Omental fat pad (tissue), 4 donors: ENCODE data around the gene TOM1L2. TPM values are rescaled to one million over a fixed set of nuclear protein-coding genes. Genes with fewer than 3 reads are reported as not detected.
A peak's percentile ranks its signal among the peaks of the same experiment; 100 is the strongest.

Experiments
- ATAC-seq: fragments of 150-250 bp; one replicate; pipeline ENCODE4 v1.9.1; 2016; ENCODE audit warnings: mild to moderate bottlenecking, moderate library complexity; ENCODE audit not compliant: low FRiP score
- DNase-seq: peaks from one replicate; pipeline ENCODE4 v3.0.0-alpha.2; 2019; ENCODE audit warnings: low spot score
- total RNA-seq, 4 donors: library from RNA; depleted of rRNA; stranded (reverse); fragments of >200 nt; gene quantifications; one replicate each; pipeline ENCODE4 v1.1.0, GENCODE V29; 2016
- TF ChIP-seq, protein P1 (sequence below), 3 donors: fragments of 450-650 bp; IDR thresholded peaks; one replicate each; pipeline ENCODE4 v1.5.1; 2016 to 2017; ENCODE audit warnings: antibody characterized with exemption in 3 of 3, mild to moderate bottlenecking in 3 of 3, moderate library complexity in 2 of 3

TOM1L2 gene
- total RNA-seq, 4 donors from 2014 or later: 25.9 to 30.3 (median 27.6) TPM

GRCh38 chr17:17938388-17939107 lies 33.7 kb downstream of the TOM1L2 start:
- TF ChIP-seq, protein P1, sequence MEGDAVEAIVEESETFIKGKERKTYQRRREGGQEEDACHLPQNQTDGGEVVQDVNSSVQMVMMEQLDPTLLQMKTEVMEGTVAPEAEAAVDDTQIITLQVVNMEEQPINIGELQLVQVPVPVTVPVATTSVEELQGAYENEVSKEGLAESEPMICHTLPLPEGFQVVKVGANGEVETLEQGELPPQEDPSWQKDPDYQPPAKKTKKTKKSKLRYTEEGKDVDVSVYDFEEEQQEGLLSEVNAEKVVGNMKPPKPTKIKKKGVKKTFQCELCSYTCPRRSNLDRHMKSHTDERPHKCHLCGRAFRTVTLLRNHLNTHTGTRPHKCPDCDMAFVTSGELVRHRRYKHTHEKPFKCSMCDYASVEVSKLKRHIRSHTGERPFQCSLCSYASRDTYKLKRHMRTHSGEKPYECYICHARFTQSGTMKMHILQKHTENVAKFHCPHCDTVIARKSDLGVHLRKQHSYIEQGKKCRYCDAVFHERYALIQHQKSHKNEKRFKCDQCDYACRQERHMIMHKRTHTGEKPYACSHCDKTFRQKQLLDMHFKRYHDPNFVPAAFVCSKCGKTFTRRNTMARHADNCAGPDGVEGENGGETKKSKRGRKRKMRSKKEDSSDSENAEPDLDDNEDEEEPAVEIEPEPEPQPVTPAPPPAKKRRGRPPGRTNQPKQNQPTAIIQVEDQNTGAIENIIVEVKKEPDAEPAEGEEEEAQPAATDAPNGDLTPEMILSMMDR (IDR thresholded peaks at IDR 0.05): no peak
- ATAC-seq (no peak), DNase-seq (no peak)

GRCh38 chr17:17937958-17938357 lies 34.2 kb downstream of the TOM1L2 start:
- DNase-seq (no peak), ATAC-seq (no peak)
- TF ChIP-seq, protein P1 (IDR thresholded peaks at IDR 0.05): no peak

DNA sequence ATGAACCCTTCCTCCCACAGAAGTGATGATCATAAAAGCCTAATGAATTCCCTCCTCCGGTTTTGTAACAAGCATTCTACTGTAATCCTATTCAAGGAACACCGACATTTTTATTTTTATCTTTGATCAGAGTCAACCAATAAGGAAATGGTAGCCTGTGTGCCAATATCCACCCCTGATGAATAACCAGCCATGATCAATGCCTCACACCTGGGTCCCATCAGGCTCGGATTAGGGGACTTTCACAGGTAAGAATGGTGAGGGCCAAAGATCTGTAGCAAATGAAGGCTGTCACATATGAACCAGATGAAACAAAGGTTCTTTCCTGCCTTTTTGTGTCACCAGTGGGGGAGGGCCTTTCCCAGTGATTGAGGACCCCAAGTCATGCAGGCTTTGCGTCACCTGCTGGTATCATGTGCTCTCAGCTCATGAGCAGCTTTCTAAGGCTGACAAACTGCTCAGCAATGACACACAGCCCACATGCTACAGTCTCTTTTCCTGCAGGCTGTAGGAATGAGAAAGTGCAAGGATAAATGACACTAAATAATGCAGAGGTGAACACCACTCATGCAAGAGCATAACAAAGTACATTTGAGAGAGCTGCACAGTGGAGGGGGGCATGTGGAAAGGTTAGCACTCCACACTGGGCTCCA lies 34.9 kb downstream of the TOM1L2 start:
- ATAC-seq (no peak), DNase-seq (no peak)

GRCh38 chr17:17935321-17936271 lies 36.6 kb downstream of the TOM1L2 start:
- peak; percentile 42 for DNase-seq
- ATAC-seq: peak; percentile 96
- TF ChIP-seq, protein P1 (IDR thresholded peaks at IDR 0.05): no peak

More for the DNA sequence above, 34.9 kb downstream of the TOM1L2 start:
- TF ChIP-seq, protein P1 (IDR thresholded peaks at IDR 0.05): no peak

- ATAC-seq: no peak
- DNase-seq: no peak
- TF ChIP-seq, protein P1 (IDR thresholded peaks at IDR 0.05): no peak
Measured at GRCh38 chr17:17934806-17935205, 37.4 kb downstream of the TOM1L2 start.

DNA sequence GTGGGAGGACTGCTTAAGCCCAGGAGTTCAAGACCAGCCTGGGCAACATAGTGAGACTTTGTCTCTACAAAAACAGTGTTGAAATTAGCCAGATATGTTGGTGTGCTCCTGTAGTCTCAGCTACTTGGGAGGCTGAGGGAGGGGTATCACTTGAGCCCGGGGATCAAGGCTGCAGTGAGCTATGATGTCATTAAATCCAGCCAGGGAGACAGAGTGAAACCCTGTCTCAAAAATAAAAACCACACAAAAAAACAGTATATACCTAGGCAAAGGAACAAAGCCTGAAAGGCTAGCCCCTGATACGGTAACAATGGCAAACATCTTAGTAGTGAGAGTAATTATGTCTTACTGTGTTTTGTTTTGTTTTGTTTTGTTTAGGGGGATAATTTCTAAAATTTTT lies 38.0 kb downstream of the TOM1L2 start:
- TF ChIP-seq, protein P1 (IDR thresholded peaks at IDR 0.05): no peak
- DNase-seq: no peak
- no peak for ATAC-seq
